ENCODE data around the gene COL23A1.

Gene COL23A1

DNA sequence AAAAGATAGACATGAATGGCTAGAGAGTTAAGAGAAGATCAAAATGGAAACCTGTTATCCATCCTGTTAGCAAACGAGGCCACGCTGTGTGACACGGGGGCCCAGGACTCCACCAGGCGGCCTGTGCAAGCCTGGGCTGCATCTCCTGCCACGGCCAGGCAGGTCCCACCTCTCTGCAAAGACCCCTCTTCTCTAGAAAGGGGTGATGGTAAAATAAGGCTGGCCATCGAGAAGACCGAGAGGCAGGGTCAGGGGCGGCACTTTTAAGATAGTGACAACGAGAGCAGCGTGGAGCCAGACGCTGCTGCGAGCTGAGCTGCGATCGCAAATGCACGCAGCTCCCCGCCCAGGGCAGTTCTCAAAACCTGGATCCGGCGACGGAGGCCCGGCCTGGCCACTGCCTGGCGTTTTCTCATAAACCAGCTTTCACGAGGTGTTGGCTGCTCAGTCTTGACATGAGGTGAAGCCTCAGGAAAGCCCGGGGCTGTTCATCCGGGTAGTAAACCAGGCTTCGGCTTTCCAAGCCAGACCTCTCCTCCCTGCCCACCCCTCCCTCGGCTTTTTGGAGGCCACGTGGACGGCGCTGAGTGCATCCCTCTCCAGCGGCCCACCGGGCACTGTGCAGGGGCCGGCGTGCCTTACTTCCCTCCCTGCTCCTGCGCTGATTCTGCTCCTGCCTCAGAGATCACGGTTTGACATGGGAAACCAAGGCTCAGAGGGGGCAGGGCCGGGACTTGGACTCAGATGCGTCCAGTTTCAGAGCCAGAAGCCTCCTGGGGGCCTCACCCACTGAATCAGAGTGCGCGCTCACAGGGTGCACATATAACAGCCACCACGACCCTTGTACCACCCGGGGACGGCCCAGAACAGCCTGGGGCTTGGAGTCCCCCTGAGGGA lies 206.0 kb downstream of the COL23A1 start:
- no peak overlapping the region for H3K4me3 Mint-ChIP-seq

DNA sequence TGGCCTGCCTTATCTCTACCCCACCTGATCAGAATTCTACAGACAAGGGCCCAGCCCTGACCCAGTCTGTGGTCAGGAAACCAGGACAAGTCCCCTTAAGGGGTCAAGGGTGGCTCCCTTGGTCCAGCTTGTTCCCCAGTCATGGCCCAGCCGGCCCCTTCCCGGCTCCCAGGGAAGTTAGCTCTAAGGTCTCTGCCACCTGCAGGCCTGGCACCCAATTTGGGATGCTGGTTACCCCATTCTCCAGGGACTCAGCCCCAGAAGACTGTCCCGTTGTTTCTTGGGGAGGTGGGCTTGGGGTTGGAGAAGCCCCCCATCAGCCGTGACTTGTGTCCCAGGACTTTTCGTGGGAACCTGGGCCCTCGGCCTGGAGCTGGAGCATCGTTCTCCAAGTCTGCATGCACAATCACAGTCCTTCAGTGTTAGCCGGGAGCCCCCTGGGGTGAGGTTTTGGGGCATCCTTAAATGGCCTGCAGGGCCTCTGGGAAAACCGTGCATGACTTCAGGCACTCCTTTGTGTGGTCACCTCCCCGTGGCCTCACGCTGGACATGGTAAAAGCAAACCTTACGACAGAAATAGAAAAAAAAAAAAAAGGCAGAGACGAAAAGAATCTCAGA lies 206.8 kb downstream of the COL23A1 start:
- Mint-ChIP-seq H3K4me3 (no peak overlapping the region), H3K27me3 (no peaks in the 10 kb centered on the region), H3K27ac (no peak overlapping the region), H3K9me3 (no peaks in the 10 kb centered on the region), H3K4me1 (no peaks in the 10 kb centered on the region), H3K36me3 (no peaks in the 10 kb centered on the region)

More for the DNA sequence above, 206.0 kb downstream of the COL23A1 start:
- Mint-ChIP-seq H3K27me3 (no peaks in the 10 kb centered on the region), H3K9me3 (no peaks in the 10 kb centered on the region), H3K4me1 (no peaks in the 10 kb centered on the region), H3K27ac (no peak overlapping the region), H3K36me3 (no peaks in the 10 kb centered on the region)

DNA sequence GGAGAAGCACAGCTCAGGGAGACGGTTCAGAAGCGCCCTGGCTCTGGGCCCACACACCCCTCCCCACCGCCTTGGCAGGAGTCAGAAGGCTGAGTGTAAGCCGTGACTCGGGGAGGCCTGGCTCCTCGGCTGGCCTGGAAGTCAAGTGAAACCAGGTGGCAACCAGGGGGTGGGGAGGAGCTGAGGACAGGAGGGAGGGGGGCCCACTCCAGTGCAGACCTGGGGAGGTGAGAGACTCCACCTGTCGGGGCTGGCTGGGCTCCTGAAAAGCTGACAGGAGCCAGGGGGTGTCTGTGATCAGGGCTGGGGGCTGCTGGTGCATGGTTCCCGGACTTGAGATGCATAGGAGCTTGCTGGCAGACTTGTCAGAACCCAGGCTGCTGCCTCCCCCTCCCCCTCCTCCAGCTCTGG lies 207.4 kb downstream of the COL23A1 start:
- Mint-ChIP-seq H3K27me3 (no peaks in the 10 kb centered on the region), H3K4me3 (no peak overlapping the region), H3K9me3 (no peaks in the 10 kb centered on the region), H3K4me1 (no peaks in the 10 kb centered on the region), H3K27ac (no peak overlapping the region), H3K36me3 (no peaks in the 10 kb centered on the region)

DNA sequence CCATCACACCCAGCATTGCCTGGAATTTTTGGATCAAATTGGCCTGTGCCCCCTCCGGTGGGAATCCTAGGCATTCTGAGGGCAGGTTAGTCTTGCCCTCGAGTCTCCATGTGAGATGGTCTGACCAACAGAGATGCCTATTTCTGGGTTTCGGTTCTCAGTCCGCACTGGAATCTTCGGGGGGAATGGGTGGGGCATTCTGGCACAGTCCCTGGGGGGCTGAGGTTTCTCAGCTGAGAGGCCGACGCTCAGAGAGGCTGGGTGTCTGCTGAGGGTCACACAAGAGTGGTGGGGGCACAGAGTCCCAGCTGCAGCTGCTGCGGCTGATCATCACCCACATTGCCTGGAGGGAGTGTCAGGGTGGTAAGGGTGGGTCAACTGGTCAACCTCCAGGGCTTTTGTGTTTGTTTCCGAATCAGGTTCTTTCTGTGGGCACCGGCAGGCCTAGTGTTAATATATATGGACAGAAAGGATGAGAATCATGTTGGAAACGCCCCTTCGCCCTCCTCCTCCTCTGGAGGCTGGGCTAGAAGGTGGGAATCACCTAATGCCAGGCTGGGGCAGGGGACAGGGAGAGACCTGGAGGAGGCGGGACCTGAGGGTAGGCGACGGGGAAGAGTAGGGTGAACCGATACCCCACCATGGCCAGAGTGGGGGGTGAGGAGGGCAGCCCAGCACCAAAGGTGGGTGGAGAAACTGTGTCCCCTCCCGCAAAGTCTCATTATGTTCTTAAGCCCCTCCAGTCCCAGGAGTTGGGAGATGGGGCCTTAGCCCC lies 208.1 kb downstream of the COL23A1 start:
- Mint-ChIP-seq H3K27ac (no peak overlapping the region), H3K9me3 (no peaks in the 10 kb centered on the region), H3K27me3 (no peaks in the 10 kb centered on the region), H3K36me3 (no peaks in the 10 kb centered on the region), H3K4me3 (no peak overlapping the region), H3K4me1 (no peaks in the 10 kb centered on the region)

DNA sequence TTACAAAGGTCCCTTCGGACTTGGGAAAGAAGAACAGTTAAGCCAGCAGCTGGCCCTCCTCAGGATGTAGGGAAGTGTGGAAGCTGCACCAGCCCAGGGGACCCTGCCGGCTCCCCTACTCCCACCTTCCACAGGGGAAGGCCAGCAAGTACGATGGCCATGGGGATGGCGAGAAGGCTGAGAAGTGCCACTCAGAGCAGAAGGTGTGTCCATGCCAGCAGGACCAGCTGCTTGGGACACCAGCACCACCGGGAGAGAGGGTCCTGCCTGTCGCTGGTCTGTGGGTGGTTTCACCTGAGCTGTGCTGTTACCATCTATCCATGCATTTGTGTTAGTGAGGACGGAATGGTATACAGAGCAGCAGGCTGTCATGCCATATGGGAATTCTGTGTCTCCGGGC lies 209.0 kb downstream of the COL23A1 start:
- H3K27me3 Mint-ChIP-seq = no peaks in the 10 kb centered on the region
- no peaks in the 10 kb centered on the region for H3K9me3 Mint-ChIP-seq
- H3K27ac Mint-ChIP-seq = no peak overlapping the region
- H3K4me3 Mint-ChIP-seq = no peak overlapping the region
- no peaks in the 10 kb centered on the region for H3K4me1 Mint-ChIP-seq
- H3K36me3 Mint-ChIP-seq = no peaks in the 10 kb centered on the region

DNA sequence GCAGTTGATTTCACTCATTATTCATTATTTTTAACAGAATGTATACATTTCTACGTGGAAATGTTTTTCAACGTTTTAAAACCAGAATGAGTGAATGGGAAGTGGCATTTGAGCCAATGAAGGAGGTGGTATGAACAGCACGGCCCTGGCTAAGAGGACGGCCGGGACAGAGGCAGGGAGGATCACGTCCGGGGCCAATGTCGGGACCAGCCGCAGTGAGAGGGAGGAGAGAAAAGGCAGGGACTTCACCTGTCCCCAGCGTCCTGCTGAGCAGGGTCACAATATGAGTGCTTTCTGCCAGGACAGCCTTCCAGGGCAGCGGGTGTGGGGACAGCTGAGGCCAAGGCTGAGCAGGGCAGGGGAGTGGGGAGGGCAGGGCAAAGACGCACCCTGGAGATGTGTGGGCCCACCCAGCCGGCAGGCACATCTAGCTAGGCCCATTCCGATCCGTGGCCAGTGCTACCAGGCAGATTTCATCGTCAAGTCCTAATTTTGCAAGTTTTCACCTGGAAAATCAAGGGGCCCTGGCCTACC lies 209.6 kb downstream of the COL23A1 start:
- no peaks in the 10 kb centered on the region for H3K27me3 Mint-ChIP-seq
- no peaks in the 10 kb centered on the region for H3K4me1 Mint-ChIP-seq
- no peak overlapping the region for H3K4me3 Mint-ChIP-seq
- H3K9me3 Mint-ChIP-seq = no peaks in the 10 kb centered on the region
- no peaks in the 10 kb centered on the region for H3K36me3 Mint-ChIP-seq
- H3K27ac Mint-ChIP-seq = no peak overlapping the region

DNA sequence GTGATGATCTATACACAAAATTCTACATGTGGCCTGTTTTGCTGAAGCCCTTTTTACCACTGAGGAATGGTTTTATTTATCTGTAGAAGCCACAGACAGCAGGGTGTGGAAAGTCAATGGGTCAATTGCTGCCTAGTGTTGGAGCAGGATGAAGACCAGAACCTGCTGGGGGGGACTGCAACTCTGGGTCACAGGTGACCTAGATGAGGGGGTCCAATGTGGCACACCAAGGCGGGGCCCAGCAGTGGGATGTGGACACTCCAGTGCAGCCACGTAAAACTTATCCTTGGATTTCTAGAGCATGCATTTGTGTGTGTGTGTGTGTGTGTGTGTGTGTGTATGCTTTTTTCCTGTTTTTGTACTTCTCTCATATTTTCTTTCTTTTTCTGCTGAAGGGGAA lies 210.1 kb downstream of the COL23A1 start:
- H3K27ac Mint-ChIP-seq = no peak overlapping the region
- H3K4me1 Mint-ChIP-seq = no peaks in the 10 kb centered on the region
- no peak overlapping the region for H3K4me3 Mint-ChIP-seq
- no peaks in the 10 kb centered on the region for H3K36me3 Mint-ChIP-seq
- no peaks in the 10 kb centered on the region for H3K27me3 Mint-ChIP-seq
- H3K9me3 Mint-ChIP-seq = no peaks in the 10 kb centered on the region

DNA sequence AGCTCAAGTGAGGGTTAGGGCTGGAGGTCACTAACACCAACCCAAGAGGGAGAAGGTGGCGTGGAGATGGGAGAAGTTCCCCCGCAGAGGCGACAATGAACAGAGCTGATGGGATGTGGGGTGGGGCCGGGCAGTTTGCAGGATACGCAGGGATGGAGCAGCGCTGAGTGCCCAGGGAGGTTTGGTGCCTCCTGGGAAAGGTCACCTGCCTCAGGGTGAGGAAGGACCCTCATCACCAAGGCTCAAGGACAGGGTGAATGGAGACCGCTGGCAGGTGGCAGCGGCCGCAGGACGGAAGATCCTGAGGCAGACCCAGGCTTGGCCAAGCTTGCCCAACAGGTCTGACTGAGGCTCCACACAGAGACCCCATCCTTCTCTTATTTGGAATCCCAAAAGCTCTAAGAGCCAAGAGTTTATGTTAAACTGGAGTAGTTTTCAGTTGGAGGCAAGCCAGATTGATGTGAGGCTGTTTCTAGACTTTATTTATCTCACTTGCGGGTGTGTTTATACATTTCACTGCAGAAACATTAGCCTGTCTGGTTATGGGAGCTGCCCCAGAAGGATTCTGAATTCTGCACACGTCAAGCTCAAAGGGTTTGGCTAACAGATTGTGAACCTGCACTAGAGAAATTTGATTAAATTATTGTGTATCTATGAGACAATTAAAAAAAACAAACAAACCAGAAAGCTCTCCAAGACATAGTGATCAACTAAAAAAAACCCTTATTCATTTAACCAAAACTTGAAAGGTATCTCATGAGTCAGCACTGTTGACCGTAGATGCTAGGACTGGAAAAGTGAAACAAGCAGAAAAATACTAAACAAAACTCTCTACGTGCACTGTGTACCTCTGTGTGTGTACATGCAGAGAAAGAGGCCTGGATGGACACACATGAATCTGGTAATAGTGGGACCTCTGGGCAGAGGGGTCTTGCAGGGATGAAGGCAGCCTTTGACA lies 211.4 kb downstream of the COL23A1 start:
- H3K27me3 Mint-ChIP-seq = no peaks in the 10 kb centered on the region
- no peaks in the 10 kb centered on the region for H3K36me3 Mint-ChIP-seq
- no peaks in the 10 kb centered on the region for H3K9me3 Mint-ChIP-seq
- H3K4me3 Mint-ChIP-seq = no peak overlapping the region
- no peaks in the 10 kb centered on the region for H3K4me1 Mint-ChIP-seq
- H3K27ac Mint-ChIP-seq = no peak overlapping the region

DNA sequence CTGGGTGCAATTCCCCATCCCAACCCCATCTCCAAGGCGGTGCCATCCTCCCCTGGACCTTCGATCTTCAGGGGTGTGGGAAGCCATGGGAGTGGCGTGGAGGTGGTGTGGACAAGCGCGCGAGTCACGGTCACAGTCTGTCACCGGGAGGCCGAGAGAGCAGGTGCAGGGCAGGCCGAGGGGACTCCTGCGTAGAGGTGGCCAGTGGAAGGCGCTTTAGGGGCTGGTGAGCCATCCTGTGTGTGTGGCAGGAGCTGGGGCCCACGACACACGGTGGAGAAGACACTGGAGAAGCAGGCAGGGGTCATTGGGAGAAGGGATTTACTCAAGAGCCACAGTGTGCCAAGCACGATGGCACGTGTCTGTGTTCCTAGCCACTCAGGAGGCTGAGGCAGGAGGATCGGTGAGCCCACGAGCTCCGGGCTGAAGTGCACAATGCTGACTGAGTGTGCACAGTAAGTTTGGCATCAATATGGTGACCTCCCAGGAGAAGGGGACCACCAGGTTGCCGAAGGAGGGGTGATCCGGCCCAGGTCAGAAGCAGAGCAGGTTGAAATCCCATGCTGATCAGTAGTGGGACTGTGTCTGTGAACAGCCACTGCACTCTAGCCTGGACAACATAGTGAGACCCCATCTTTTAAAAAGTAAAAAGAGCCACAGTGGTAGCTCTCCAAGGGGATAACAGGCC lies 212.5 kb downstream of the COL23A1 start:
- H3K27me3 Mint-ChIP-seq = no peaks in the 10 kb centered on the region
- H3K4me1 Mint-ChIP-seq = no peaks in the 10 kb centered on the region
- no peaks in the 10 kb centered on the region for H3K36me3 Mint-ChIP-seq
- H3K4me3 Mint-ChIP-seq = no peak overlapping the region
- H3K9me3 Mint-ChIP-seq = no peaks in the 10 kb centered on the region
- no peak overlapping the region for H3K27ac Mint-ChIP-seq

DNA sequence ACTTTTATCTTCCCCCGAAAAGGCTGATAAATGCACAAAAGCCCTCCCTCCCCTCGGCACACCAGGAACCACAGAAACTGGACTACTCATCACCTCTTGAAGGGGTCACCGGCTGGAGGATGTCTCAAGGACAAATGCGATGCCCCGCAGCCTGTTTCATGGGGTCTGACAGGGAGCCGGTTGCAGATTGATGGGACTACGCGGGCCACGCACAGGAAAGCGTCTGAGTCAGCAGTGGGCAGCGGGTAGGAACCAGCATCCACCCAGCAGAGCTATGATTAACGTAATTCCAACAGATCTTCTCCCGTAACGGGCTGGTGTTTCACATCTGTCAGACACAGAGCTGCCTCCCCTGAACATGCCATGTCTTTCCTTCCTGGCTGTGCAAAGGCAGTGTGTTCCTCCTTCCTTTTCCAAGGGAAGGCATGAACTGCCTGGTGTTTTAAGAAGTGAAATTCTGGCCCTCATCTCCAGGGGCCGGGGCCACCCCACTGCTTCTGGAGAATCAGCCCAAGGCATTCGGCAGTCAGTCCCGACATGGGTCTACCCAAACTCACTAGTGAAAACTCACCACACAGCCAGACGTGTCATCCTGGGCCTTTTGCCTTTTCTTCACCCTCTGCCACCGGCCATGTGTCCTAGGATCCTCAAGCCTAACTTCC lies 213.1 kb downstream of the COL23A1 start:
- no peaks in the 10 kb centered on the region for H3K36me3 Mint-ChIP-seq
- no peaks in the 10 kb centered on the region for H3K27me3 Mint-ChIP-seq
- no peak overlapping the region for H3K4me3 Mint-ChIP-seq
- H3K4me1 Mint-ChIP-seq = no peaks in the 10 kb centered on the region
- no peaks in the 10 kb centered on the region for H3K9me3 Mint-ChIP-seq
- H3K27ac Mint-ChIP-seq = no peak overlapping the region

DNA sequence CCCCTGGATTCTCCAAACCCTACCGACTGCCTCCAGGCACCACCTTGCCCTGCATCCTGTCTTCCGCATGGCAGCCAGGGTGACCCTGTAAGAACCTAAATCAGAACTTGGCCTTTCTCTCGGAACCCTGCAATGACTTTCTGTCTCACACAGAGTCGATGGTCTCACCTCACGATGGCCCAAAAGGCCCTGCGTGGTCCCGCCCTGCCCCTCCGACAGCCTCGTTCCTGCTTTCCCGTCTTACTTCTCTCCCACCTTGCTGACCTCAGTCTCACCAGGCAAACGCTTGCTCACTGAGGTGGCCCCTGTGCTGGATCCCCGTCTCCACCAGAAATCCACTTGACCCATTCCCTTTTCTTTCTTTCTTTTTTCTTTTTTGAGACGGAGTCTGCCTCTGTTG lies 214.8 kb downstream of the COL23A1 start:
- no peaks in the 10 kb centered on the region for H3K4me1 Mint-ChIP-seq
- H3K36me3 Mint-ChIP-seq = no peaks in the 10 kb centered on the region
- no peak overlapping the region for H3K4me3 Mint-ChIP-seq
- no peaks in the 10 kb centered on the region for H3K27me3 Mint-ChIP-seq
- no peaks in the 10 kb centered on the region for H3K9me3 Mint-ChIP-seq
- no peak overlapping the region for H3K27ac Mint-ChIP-seq

DNA sequence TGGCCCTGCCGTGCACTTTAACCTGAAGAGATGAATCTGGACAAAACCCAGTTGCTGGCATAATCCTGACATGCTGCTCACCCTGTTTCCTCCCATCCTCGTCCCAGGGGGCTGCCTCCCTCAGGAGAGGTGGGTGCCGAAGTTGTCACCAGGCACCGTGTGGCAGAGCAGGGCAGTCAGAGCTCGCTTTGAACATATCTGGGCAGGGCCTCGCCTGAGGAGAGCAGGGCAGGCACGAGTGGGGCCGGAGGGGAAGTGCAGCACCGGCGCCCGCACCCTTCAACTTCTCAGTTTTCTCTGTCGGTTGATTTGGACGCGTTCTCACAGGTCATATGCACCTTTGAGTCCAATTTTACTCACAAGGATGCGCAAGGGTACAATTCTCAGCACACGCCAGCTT lies 216.5 kb downstream of the COL23A1 start:
- Mint-ChIP-seq H3K9me3 (no peaks in the 10 kb centered on the region), H3K27ac (no peak overlapping the region), H3K4me3 (no peak overlapping the region), H3K27me3 (peaks cover 2% of the 10 kb centered on the region), H3K36me3 (no peaks in the 10 kb centered on the region), H3K4me1 (no peaks in the 10 kb centered on the region)

DNA sequence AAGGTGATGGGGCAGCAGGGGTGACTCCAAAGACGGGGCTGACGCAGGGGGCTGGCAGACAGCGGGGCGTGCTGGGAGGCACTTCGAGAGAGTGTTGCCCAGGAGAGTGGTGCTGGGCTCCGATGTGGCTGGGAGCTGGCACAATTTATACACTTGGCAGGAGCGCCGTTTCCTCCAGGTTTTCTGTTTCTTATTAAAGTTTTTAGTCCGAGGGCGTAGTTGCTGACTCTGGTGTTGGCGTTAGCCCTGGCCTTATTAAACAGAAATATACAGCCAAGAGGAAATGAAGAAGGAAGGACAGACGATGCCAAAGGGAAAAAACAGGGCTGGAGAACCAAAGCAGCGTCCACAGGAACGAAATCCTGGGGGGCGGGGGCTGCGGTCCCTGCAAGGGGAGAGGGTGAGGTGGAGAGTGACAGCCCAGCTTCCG lies 218.0 kb downstream of the COL23A1 start:
- Mint-ChIP-seq H3K4me3 (no peak overlapping the region), H3K27me3 (peaks cover 2% of the 10 kb centered on the region), H3K4me1 (no peaks in the 10 kb centered on the region), H3K27ac (no peak overlapping the region), H3K9me3 (no peaks in the 10 kb centered on the region), H3K36me3 (no peaks in the 10 kb centered on the region)
